SK-N-SH (cell line): ENCODE data around the gene LRIG1. TPM values are rescaled to one million over a fixed set of nuclear protein-coding genes. Genes with fewer than 3 reads are reported as not detected.

Experiments used
- CTCF ChIA-PET: fragments of 300-600, 350-600 bp; formaldehyde crosslinking; extraction: SDS; loops from one replicate; lab custom pipeline; 2021; lab: Yijun Ruan, JAX
- POLR2A ChIA-PET: fragments of 350-600 bp; sonication (Branson Sonifier 250); formaldehyde crosslinking; extraction: SDS; loops from one replicate; lab custom pipeline; 2020; ENCODE audit warnings: antibody characterized with exemption, inconsistent platforms; lab: Yijun Ruan, JAX
- DNase-seq: peaks from one replicate; pipeline ENCODE4 v3.0.0; 2012
- H2AFZ ChIP-seq: fragments of 200-600 bp; sonication (generic); 2 replicates; pipeline ENCODE4 v1.8.1; 2016; ENCODE audit warnings: antibody characterized with exemption, mild to moderate bottlenecking, low read depth
- H3F3A ChIP-seq: fragments of 200-600 bp; sonication (generic); replicated peaks from 2 replicates; pipeline ENCODE3; 2016; ENCODE audit warnings: antibody characterized with exemption, mild to moderate bottlenecking; ENCODE audit not compliant: insufficient read depth
- H3K27ac ChIP-seq, 2 experiments: fragments of 200-500 bp in 1 of 2; fragments of 200-600 bp in 1 of 2; sonication (Bioruptor generic) in 1 of 2; sonication (generic), shearing (Covaris generic) in 1 of 2; 2 replicates each; pipeline versions ENCODE4 v1.5.1 to v1.6.1; 2014 to 2016; ENCODE audit warnings: low read depth in 2 of 2, inconsistent platforms in 1 of 2, low read length in 1 of 2, mild to moderate bottlenecking in 1 of 2, mixed read lengths in 1 of 2
- H3K27me3 ChIP-seq: fragments of 200-600 bp; sonication (generic), shearing (Covaris generic); 2 replicates; pipeline ENCODE4 v1.6.1; 2016; ENCODE audit warnings: mixed run types; ENCODE audit not compliant: insufficient read depth
- H3K36me3 ChIP-seq, 2 experiments: fragments of 200-500 bp in 1 of 2; fragments of 200-600 bp in 1 of 2; sonication (Bioruptor generic) in 1 of 2; sonication (generic) in 1 of 2; replicated peaks in 1 of 2; 2 replicates each; pipeline versions ENCODE3 to v1.5.1; 2014 to 2016; ENCODE audit warnings: low read length in 1 of 2, mild to moderate bottlenecking in 1 of 2; ENCODE audit not compliant: insufficient read depth in 2 of 2, control insufficient read depth in 1 of 2
- H3K4me1 ChIP-seq, 2 experiments: fragments of 200-500 bp in 1 of 2; fragments of 200-600 bp in 1 of 2; sonication (Bioruptor generic) in 1 of 2; sonication (generic), shearing (Covaris generic) in 1 of 2; 2 replicates each; pipeline versions ENCODE4 v1.5.1 to v1.6.1; 2014 to 2016; ENCODE audit warnings: low read depth in 1 of 2, low read length in 1 of 2, mixed run types in 1 of 2; ENCODE audit not compliant: insufficient read depth in 2 of 2, control insufficient read depth in 1 of 2
- H3K4me2 ChIP-seq: fragments of 200-600 bp; sonication (generic), shearing (Covaris generic); 2 replicates; pipeline ENCODE4 v1.6.1; 2017; ENCODE audit warnings: mixed run types
- H3K4me3 ChIP-seq, 2 experiments: fragments of 200-500 bp in 1 of 2; fragments of 200-600 bp in 1 of 2; sonication (Bioruptor generic) in 1 of 2; sonication (generic), shearing (Covaris generic) in 1 of 2; 2 replicates each; pipeline versions ENCODE4 v1.5.1 to v1.8.1; 2014 to 2016; ENCODE audit warnings: low read depth in 2 of 2, inconsistent platforms in 1 of 2, low read length in 1 of 2, mild to moderate bottlenecking in 1 of 2, mixed read lengths in 1 of 2, moderate library complexity in 1 of 2
- H3K79me2 ChIP-seq: fragments of 200-600 bp; sonication (generic); 2 replicates; pipeline ENCODE4 v1.8.1; 2017; ENCODE audit warnings: mild to moderate bottlenecking; ENCODE audit not compliant: insufficient read depth
- H3K9ac ChIP-seq: fragments of 200-600 bp; sonication (generic); 2 replicates; pipeline ENCODE4 v1.6.1; 2017; ENCODE audit warnings: mixed run types
- H3K9me2 ChIP-seq: fragments of 200-600 bp; sonication (generic); 2 replicates; pipeline ENCODE4 v1.6.1; 2017; ENCODE audit warnings: mixed run types
- H3K9me3 ChIP-seq: fragments of 200-600 bp; sonication (generic); 2 replicates; pipeline ENCODE4 v1.6.1; 2017; ENCODE audit warnings: mixed run types, mild to moderate bottlenecking, moderate library complexity
- H4K20me1 ChIP-seq: fragments of 200-600 bp; sonication (generic); 2 replicates; pipeline ENCODE4 v1.6.1; 2017; ENCODE audit warnings: mild to moderate bottlenecking, mixed run types; ENCODE audit not compliant: insufficient read depth
- ELF1 ChIP-seq: IDR thresholded peaks from 2 replicates; pipeline ENCODE4 v1.4.0; 2012
- EZH2phosphoT487 ChIP-seq: fragments of 200-600 bp; sonication (generic); IDR thresholded peaks from 2 replicates; pipeline ENCODE4 v1.6.1; 2017; ENCODE audit warnings: low read depth, mixed run types, mild to moderate bottlenecking, antibody characterized with exemption, moderate library complexity, borderline replicate concordance
- FOXJ3 ChIP-seq: sonication (generic); formaldehyde crosslinking; IDR thresholded peaks from 2 replicates; pipeline ENCODE4 v1.5.1; 2020; ENCODE audit warnings: mild to moderate bottlenecking, missing genetic modification reagents
- JUND ChIP-seq: IDR thresholded peaks from 2 replicates; pipeline ENCODE4 v1.4.0; 2012
- MAX ChIP-seq: IDR thresholded peaks from 2 replicates; pipeline ENCODE4 v1.4.0; 2012; ENCODE audit warnings: low read depth
- MEF2A ChIP-seq: IDR thresholded peaks from 2 replicates; pipeline ENCODE4 v1.4.0; 2012; ENCODE audit warnings: low read depth, borderline replicate concordance
- POLR2AphosphoS5 ChIP-seq: IDR thresholded peaks from 2 replicates; pipeline ENCODE4 v1.6.1; 2012; ENCODE audit warnings: low read depth, low read length
- RFX5 ChIP-seq: IDR thresholded peaks from 2 replicates; pipeline ENCODE4 v1.6.1; 2012; ENCODE audit warnings: mild to moderate bottlenecking, improper control_type of control experiment, low read length
- RXRA ChIP-seq: IDR thresholded peaks from 2 replicates; pipeline ENCODE4 v1.4.0; 2012; ENCODE audit warnings: low read depth, mild to moderate bottlenecking, borderline replicate concordance
- SIN3A ChIP-seq: IDR thresholded peaks from 2 replicates; pipeline ENCODE4 v1.6.1; 2012; ENCODE audit warnings: low read depth, mild to moderate bottlenecking, low read length, moderate library complexity, borderline replicate concordance
- SMC3 ChIP-seq: IDR thresholded peaks from 2 replicates; pipeline ENCODE4 v1.6.1; 2012; ENCODE audit warnings: low read depth, low read length, improper control_type of control experiment
- TCF12 ChIP-seq: IDR thresholded peaks from 2 replicates; pipeline ENCODE4 v1.4.0; 2012
- USF1 ChIP-seq: IDR thresholded peaks from 2 replicates; pipeline ENCODE4 v1.4.0; 2012; ENCODE audit warnings: low read depth, borderline replicate concordance
- YY1 ChIP-seq: IDR thresholded peaks from 2 replicates; pipeline ENCODE4 v1.4.0; 2012; ENCODE audit warnings: low read depth, mild to moderate bottlenecking
- WGBS: methylation state at CpG from one replicate; pipeline ENCODE4 v1.1.6; 2017; ENCODE audit warnings: low lambda C conversion rate; 5-methylcytosine and 5-hydroxymethylcytosine counted together
- polyA plus RNA-seq, 3 experiments: library from polyadenylated mRNA; depleted of rRNA; stranded (reverse); fragments of >200 nt; gene quantifications; 2 replicates each; pipeline ENCODE4 v1.2.3, GENCODE V29; 2012
- TF ChIP-seq, protein P1 (sequence below): IDR thresholded peaks from 2 replicates; pipeline ENCODE4 v1.6.1; 2012; ENCODE audit warnings: mild to moderate bottlenecking, low read depth, low read length, moderate library complexity
- TF ChIP-seq, protein P2 (sequence below): fragments of 150-350 bp; IDR thresholded peaks from 2 replicates; pipeline ENCODE4 v1.6.1; 2017; ENCODE audit warnings: antibody characterized with exemption, low read length, low read depth, borderline replicate concordance

LRIG1 gene
- polyA plus RNA-seq, 1 of the 3 experiments (the other 2 are of a cell fraction): 1.7 TPM

DNA sequence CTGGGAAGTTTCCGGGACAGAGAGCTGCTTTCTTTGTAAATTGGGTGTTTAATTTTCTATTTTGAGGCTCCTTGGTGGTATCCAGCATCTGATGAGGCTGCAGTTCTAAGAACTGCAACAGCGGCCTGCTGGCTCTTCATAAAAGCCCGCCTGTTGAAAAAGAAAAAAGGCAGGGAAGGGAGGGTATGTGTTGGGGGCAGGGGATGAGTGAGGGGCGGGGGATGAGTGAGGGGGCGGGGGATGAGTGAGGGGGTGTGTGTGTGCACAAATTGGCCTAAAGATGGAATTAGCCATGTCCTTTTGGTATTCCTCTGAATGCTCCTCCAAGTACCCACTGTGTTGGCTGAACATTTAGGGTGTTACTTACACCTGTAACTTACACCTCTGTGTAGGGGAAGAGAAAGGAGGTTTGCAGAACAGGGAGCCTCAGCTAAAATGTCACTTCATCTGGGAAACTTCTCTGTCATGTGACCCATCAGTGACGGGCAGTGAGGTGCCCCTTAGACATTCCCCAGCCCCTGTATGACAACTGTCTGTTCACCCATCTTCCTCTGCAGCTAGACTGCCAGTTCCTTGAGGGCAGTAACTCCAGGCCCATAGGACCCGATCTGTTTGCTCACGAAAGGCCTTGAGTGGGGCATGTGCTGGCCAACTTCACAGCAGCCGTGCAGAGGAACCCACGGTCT is 57.6 kb downstream of the LRIG1 start:
- TF ChIP-seq MEF2A (no peak), SIN3A (no peak), MAX (no peak), RFX5 (no peak), RXRA (no peak), EZH2phosphoT487 (no peak), SMC3 (no peak), ELF1 (no peak), YY1 (no peak), POLR2AphosphoS5 (no peak), FOXJ3 (no peak), JUND (no peak), TCF12 (no peak), USF1 (no peak)
- TF ChIP-seq, protein P1, sequence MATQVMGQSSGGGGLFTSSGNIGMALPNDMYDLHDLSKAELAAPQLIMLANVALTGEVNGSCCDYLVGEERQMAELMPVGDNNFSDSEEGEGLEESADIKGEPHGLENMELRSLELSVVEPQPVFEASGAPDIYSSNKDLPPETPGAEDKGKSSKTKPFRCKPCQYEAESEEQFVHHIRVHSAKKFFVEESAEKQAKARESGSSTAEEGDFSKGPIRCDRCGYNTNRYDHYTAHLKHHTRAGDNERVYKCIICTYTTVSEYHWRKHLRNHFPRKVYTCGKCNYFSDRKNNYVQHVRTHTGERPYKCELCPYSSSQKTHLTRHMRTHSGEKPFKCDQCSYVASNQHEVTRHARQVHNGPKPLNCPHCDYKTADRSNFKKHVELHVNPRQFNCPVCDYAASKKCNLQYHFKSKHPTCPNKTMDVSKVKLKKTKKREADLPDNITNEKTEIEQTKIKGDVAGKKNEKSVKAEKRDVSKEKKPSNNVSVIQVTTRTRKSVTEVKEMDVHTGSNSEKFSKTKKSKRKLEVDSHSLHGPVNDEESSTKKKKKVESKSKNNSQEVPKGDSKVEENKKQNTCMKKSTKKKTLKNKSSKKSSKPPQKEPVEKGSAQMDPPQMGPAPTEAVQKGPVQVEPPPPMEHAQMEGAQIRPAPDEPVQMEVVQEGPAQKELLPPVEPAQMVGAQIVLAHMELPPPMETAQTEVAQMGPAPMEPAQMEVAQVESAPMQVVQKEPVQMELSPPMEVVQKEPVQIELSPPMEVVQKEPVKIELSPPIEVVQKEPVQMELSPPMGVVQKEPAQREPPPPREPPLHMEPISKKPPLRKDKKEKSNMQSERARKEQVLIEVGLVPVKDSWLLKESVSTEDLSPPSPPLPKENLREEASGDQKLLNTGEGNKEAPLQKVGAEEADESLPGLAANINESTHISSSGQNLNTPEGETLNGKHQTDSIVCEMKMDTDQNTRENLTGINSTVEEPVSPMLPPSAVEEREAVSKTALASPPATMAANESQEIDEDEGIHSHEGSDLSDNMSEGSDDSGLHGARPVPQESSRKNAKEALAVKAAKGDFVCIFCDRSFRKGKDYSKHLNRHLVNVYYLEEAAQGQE: no peak
- TF ChIP-seq, protein P2, sequence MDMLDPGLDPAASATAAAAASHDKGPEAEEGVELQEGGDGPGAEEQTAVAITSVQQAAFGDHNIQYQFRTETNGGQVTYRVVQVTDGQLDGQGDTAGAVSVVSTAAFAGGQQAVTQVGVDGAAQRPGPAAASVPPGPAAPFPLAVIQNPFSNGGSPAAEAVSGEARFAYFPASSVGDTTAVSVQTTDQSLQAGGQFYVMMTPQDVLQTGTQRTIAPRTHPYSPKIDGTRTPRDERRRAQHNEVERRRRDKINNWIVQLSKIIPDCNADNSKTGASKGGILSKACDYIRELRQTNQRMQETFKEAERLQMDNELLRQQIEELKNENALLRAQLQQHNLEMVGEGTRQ: no peak
- Histone ChIP-seq H3K9ac (no peak overlapping the region), H3K4me2 (no peak overlapping the region), H3K9me3 (no peaks in the 10 kb centered on the region), H2AFZ (no peak overlapping the region), H3K27me3 (no peaks in the 10 kb centered on the region), H3K4me1 (peaks cover 0 to 16% of the 10 kb centered on the region in 2 experiments; a peak in 2 of 4 replicates), H3F3A (no peaks in the 10 kb centered on the region), H3K79me2 (no peaks in the 10 kb centered on the region), H3K27ac (no peak overlapping the region), H3K4me3 (no peak overlapping the region), H3K9me2 (no peaks in the 10 kb centered on the region), H3K36me3 (no peaks in the 10 kb centered on the region), H4K20me1 (no peaks in the 10 kb centered on the region)
- POLR2A ChIA-PET: no interaction called here
- CTCF ChIA-PET: interaction anchor here (0.6 to 1.7 kb wide), 6 partner anchors 9 to 619 kb away, joined by 3 to 5 read pairs (median 4); no protein-coding TSS in a partner anchor
- 87% methylated on average over 10 of the region's 10 CpGs for WGBS
- DNase-seq: no peak
